ENCODE measurements around the gene FASN. TPM values are rescaled to one million over a fixed set of nuclear protein-coding genes. Genes with fewer than 3 reads are reported as not detected.

Gene FASN
- total and polyA plus RNA-seq, 2 of the 13 experiments (the other 11 are each of a cell fraction or from before 2014, with no cell fraction given), result 51.7 to 101 TPM

GRCh38 chr17:82095777-82096708 is 2.0 kb downstream of the FASN start (continued):
- TF ChIP-seq ZBTB34 (CRISPR knock-in tag; IDR thresholded peaks at IDR 0.05) (0 out of 2 replicates have a peak, but pooled peaks have one; percentile 52), KLF9 (CRISPR knock-in tag; IDR thresholded peaks at IDR 0.05; ENCODE audit: low read depth) (no peak), ZNF382 (CRISPR knock-in tag; IDR thresholded peaks at IDR 0.05; ENCODE audit: borderline replicate concordance) (no peak), MXI1 (IDR thresholded peaks at IDR 0.05; ENCODE audit: borderline replicate concordance, low read depth, low read length) (no peak), ZFP36L2 (CRISPR knock-in tag; IDR thresholded peaks at IDR 0.05) (no peak), PHF5A (CRISPR knock-in tag; IDR thresholded peaks at IDR 0.05; ENCODE audit: low read depth, unreplicated experiment) (no peak), BORCS8-MEF2B (CRISPR knock-in tag; IDR thresholded peaks at IDR 0.05) (peak; percentile 15), ATF1 (CRISPR knock-in tag; IDR thresholded peaks at IDR 0.05) (no peak), HOXD1 (CRISPR knock-in tag; IDR thresholded peaks at IDR 0.05) (no peak), MAX (IDR thresholded peaks at IDR 0.05) (no peak), ZNF790 (CRISPR knock-in tag; IDR thresholded peaks at IDR 0.05; ENCODE audit: borderline replicate concordance) (peak; percentile 53; the same call in 1 of the 2 replicates), HHEX (CRISPR knock-in tag; IDR thresholded peaks at IDR 0.05) (no peak), TAF15 (IDR thresholded peaks at IDR 0.05; ENCODE audit: low read depth, low read length, poor library complexity, severe bottlenecking) (no peak), PPARG (CRISPR knock-in tag; conservative IDR thresholded peaks at IDR 0.05) (no peak), BRF2 (CRISPR knock-in tag; IDR thresholded peaks at IDR 0.05) (no peak; the same call in 1 of the 2 replicates), GMEB1 (CRISPR knock-in tag; IDR thresholded peaks at IDR 0.05; ENCODE audit: borderline replicate concordance) (no peak), ZNF776 (CRISPR knock-in tag; IDR thresholded peaks at IDR 0.05) (peak; percentile 39; the same call in 1 of the 2 replicates), NFATC3 (CRISPR knock-in tag; IDR thresholded peaks at IDR 0.05) (no peak), NR2C2 (CRISPR knock-in tag; IDR thresholded peaks at IDR 0.05; ENCODE audit: borderline replicate concordance) (no peak), NAIF1 (CRISPR knock-in tag; IDR thresholded peaks at IDR 0.05; ENCODE audit: borderline replicate concordance) (no peak), ZNF30 (CRISPR knock-in tag; IDR thresholded peaks at IDR 0.05) (no peak), ZIK1 (CRISPR knock-in tag; IDR thresholded peaks at IDR 0.05; ENCODE audit: borderline replicate concordance, low read depth) (no peak), RBAK (CRISPR knock-in tag; IDR thresholded peaks at IDR 0.05) (no peak), NFRKB (IDR thresholded peaks at IDR 0.05) (no peak), SYNCRIP (IDR thresholded peaks at IDR 0.05; ENCODE audit: insufficient read depth, low read depth, low read length) (no peak), KLF12 (CRISPR knock-in tag; IDR thresholded peaks at IDR 0.05; ENCODE audit: borderline replicate concordance) (no peak)

Measured in HepG2 (cell line).